Transverse colon (tissue), 3 donors: ENCODE measurements around the gene GOSR2.

ENCODE experiments used
- POLR2A ChIP-seq: fragments of 450-650 bp; IDR thresholded peaks from one replicate; pipeline ENCODE4 v1.6.1; 2016; ENCODE audit warnings: antibody characterized with exemption, mild to moderate bottlenecking, moderate library complexity
- TF ChIP-seq, protein P1 (sequence below), 5 experiments: fragments of 200-600 bp in 3 of 5; fragments of 450-650 bp in 2 of 5; sonication (generic) in 3 of 5; IDR thresholded peaks; 1 replicate in 2 of 5; 2 replicates in 3 of 5; pipeline ENCODE4 v1.5.1; 2016 to 2017; ENCODE audit warnings: antibody characterized with exemption in 5 of 5, inconsistent platforms in 3 of 5, mild to moderate bottlenecking in 2 of 5, moderate library complexity in 1 of 5

- TF ChIP-seq, protein P1, sequence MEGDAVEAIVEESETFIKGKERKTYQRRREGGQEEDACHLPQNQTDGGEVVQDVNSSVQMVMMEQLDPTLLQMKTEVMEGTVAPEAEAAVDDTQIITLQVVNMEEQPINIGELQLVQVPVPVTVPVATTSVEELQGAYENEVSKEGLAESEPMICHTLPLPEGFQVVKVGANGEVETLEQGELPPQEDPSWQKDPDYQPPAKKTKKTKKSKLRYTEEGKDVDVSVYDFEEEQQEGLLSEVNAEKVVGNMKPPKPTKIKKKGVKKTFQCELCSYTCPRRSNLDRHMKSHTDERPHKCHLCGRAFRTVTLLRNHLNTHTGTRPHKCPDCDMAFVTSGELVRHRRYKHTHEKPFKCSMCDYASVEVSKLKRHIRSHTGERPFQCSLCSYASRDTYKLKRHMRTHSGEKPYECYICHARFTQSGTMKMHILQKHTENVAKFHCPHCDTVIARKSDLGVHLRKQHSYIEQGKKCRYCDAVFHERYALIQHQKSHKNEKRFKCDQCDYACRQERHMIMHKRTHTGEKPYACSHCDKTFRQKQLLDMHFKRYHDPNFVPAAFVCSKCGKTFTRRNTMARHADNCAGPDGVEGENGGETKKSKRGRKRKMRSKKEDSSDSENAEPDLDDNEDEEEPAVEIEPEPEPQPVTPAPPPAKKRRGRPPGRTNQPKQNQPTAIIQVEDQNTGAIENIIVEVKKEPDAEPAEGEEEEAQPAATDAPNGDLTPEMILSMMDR (IDR thresholded peaks at IDR 0.05), result no peak
- no peak for TF ChIP-seq POLR2A
Measured at GRCh38 chr17:46950997-46951621, 28.1 kb downstream of the GOSR2 start.
